GM12892 (cell line): ENCODE data around the gene MSGN1.

Source experiments
- POLR2A ChIP-seq: IDR thresholded peaks from 2 replicates; pipeline ENCODE4 v1.6.1; 2011; ENCODE audit warnings: low read depth, low read length, control low read depth
- TAF1 ChIP-seq: IDR thresholded peaks from 2 replicates; pipeline ENCODE4 v1.6.1; 2011; ENCODE audit warnings: low read depth, mild to moderate bottlenecking, control low read depth, low read length, borderline replicate concordance

- TF ChIP-seq POLR2A: no peak
- TF ChIP-seq TAF1: no peak
Observed at GRCh38 chr2:17800219-17800618, 16.0 kb upstream of the MSGN1 start.
